ENCODE results near the gene PLOD2.

DNA sequence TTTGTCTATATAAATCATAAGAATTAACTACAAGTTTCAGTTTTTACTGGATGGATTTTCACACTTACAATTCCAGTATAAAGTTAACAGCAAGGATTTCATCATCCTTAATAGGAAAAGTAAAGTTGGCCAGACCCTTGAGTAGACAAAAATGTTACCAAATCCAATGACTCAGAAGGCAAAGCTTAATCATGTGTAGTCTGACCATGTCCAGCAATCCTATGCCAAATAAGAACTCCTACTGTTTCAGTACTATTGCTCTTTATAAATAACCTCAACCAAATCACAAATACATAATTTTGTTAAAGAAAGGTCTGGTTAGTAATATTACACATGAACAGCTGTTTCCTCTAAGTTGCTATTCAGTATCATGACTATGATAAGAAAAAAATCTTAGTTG lies 35.0 kb downstream of the PLOD2 start:
- no peak for TF ChIP-seq POLR2A (IDR thresholded peaks at IDR 0.05)
- TF ChIP-seq CTCF (IDR thresholded peaks at IDR 0.05): no peak

Measured in thyroid gland (tissue), 4 donors.